NCI-H187 (cell line): ENCODE results near the gene HOXD13.

ENCODE experiments used
- DNase-seq, 2 experiments: peaks; one replicate each; lab custom pipeline; 2025; lab: John Stamatoyannopoulos, UW

HOXD13 gene

GRCh38 chr2:176095421-176095820, 2.9 kb downstream of the HOXD13 start:
- DNase-seq: no peak

DNA sequence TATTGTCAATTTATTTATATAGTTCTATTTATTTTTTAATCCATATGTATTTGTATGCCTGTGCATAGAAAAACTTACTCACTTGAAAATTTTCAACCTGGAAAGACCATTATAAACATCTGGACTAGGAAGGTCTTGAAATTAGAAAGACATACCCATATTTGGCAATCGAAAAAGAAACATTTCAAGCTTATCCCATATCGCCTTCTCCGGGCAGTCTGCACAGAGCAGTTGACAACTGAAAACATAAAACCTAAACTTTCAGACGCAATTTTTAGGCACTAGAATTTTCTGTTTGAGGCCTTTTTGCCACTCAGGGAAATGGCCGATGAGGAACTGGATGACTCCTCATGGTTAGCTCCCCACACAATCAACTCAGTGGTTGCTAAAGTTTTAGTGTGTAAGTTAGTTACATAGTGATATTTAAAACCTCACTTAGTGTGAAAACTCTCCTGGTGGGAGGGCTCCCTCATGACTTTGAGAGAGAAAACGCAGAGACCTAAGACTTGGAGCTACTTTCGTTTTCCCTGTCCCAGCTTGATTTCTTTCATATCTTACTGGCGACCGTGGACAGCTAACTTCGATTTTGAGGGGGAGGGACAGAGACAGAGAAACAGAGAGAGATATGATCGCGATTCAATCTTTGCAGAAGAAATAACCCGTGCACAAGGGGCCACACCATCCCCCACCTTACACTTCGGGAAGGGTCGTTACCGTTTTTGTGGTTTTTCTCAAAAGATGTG, 3.9 kb downstream of the HOXD13 start:
- no peak for DNase-seq

- DNase-seq: peak; percentile 52 to 53
Measured at GRCh38 chr2:176096986-176097819, 4.7 kb downstream of the HOXD13 start.

GRCh38 chr2:176097820-176098365, 5.4 kb downstream of the HOXD13 start:
- no peak for DNase-seq

GRCh38 chr2:176098366-176099158, 6.0 kb downstream of the HOXD13 start:
- DNase-seq: no peak

DNA sequence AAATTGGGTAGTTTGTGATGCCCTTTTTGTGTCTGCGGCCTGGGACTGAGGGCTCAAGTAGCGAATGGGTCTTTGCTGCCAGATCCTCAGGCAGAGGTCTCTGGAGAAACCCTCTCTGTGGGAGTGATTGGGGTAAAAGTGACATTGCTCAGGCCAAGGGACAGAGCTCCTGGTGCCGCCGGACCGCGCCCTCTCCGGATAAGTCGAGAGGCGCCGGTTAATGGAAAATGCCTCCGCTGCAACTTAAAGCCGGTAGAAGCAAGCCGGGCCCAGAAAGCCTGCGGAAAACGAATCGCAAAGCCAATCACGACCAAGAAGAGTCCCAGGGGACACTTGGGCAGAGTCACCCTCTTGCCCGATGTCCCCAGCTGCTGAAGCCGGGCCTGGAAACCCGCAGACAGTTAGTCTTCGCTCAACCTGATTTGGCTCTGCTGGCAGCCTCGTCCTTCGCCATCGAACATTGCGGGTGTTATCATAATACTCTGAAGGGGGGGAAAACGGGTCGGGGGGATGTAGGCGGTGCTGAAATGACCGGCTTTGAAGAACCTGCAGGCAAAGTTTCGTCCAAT, 6.7 kb downstream of the HOXD13 start:
- no peak for DNase-seq

DNA sequence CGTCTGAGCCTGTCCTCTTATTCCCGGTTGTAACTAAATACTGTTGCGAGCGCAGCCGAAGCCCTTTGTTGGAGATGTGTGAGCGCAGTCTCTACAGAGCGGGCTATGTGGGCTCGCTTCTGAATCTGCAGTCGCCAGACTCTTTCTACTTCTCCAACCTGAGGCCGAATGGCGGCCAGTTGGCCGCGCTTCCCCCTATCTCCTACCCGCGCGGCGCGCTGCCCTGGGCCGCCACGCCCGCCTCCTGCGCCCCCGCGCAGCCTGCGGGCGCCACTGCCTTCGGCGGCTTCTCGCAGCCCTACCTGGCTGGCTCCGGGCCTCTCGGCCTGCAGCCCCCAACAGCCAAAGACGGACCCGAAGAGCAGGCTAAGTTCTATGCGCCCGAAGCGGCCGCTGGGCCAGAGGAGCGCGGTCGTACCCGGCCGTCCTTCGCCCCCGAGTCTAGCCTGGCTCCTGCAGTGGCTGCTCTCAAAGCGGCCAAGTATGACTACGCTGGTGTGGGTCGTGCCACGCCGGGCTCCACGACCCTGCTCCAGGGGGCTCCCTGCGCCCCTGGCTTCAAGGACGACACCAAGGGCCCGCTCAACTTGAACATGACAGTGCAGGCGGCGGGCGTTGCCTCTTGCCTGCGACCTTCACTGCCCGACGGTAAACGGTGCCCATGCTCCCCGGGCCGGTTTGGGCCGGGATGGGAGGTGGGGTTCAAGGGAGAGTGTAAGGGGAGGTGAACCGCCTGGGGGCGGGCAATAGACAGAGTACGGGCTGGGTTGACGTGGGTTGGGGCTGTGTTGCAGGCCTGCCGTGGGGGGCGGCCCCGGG, 7.4 kb downstream of the HOXD13 start, which contains the start of gene HOXD12:
Gene HOXD12, plus strand, starts transcription at position 68 of the 819 bp plus-strand sequence. Its CDS starts 7 bp downstream, at position 75.
- no peak for DNase-seq

DNA sequence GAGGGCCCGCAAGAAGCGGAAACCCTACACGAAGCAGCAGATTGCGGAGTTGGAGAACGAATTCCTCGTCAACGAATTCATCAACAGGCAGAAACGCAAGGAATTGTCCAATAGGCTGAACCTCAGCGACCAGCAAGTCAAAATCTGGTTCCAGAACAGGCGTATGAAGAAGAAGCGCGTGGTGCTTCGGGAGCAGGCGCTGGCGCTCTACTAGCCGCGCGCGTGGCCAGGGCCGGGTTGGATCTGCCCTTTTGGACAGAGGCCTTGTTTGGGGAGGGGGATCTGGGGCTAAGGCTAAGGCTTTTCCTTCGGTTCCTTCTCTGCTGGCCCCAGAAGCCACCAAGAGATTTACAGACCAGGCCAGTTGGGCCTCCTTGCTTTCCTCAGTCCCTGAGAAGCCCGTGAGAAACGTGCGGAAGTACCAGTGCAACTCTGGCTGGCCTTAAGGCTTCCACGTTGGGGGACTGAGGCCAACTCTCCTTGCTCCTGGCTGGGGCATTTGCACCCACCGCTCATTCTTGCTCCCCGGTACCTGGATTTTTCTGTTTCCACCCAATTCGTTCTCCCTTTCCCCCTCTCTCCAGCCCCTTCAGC, 8.1 kb downstream of the HOXD13 start:
- no peak for DNase-seq

DNA sequence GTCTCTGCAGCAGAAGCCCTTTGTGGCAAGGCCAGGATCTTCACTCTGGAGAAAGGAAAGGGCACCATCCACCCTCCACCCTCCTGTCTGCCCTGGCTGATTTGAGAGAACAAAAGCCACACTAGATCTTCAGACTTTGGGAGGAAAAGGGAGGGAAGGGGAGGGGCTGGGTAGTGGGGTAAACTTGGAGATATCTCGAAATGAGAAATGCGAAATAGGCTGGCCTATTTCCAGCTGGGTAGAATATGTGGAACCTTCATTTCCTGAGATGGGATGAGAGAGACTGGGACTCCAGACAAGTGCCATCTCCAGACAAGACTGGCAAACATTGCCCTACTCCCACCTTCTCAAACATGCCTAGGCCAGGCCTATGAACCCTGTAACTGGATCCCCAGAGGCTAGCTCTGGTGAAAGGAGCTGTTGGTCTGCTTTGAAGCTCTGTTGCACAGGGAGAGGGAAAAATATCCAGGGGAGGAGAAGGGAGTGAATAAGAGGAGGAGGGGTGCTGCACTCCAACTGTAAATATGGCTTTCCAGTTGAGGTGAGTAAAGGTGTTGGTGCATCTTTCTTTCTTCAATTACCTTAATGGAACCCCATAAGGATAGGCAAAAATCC, 8.8 kb downstream of the HOXD13 start:
- DNase-seq: no peak

DNA sequence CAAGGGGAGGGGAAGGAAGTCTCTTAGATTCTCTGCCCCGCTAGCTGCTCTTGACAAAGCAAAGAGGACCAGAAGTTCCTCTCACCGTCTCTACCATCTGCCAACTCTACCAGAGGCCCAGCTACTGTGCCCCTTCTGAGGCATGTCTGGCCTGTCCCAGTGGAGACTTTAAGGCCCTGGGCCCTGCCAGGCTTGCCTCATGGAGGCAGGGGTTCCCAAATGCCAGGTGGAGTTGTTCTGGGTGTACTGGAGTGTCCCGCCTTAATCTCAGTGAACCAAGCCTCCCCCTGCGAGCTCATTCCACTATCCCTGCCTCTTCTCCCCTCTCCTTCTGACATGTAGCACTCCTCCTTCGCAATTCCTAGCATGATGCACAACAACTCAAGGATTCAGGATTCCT, 9.3 kb downstream of the HOXD13 start:
- DNase-seq: no peak

GRCh38 chr2:176102309-176102866, 9.9 kb downstream of the HOXD13 start:
- DNase-seq: no peak

- no peak for DNase-seq
Measured at GRCh38 chr2:176103194-176103593, 10.7 kb downstream of the HOXD13 start.

DNA sequence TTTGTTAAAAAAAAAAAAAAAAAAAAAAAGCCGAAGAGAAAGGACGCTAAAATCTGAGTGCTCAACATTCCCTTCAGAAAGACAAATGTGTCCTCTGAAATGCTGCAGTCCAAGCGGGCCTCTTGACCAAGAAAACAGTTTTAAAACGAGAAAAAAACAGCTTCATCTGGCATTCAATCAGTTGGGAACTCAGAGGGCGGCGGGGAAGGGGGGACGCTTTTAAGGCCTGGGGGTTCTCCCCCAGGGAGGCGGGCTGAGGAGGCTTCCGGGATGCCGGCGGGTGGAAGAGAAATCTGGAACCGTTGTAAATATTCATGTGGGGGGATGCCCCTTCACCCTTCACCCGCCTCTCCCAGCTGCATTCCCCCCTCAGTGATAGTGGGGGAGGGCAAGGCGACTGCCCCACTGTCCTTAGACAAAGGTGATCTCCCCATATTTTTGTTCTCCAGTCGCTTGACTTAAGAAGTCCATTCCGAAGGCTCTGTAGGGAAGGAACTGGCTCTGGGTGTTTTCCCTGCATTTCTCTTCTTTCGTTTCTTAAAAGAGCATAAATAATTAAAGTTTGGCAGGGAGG, 11.3 kb downstream of the HOXD13 start:
- DNase-seq: no peak

GRCh38 chr2:176104316-176105077, 12.0 kb downstream of the HOXD13 start:
- no peak for DNase-seq

DNA sequence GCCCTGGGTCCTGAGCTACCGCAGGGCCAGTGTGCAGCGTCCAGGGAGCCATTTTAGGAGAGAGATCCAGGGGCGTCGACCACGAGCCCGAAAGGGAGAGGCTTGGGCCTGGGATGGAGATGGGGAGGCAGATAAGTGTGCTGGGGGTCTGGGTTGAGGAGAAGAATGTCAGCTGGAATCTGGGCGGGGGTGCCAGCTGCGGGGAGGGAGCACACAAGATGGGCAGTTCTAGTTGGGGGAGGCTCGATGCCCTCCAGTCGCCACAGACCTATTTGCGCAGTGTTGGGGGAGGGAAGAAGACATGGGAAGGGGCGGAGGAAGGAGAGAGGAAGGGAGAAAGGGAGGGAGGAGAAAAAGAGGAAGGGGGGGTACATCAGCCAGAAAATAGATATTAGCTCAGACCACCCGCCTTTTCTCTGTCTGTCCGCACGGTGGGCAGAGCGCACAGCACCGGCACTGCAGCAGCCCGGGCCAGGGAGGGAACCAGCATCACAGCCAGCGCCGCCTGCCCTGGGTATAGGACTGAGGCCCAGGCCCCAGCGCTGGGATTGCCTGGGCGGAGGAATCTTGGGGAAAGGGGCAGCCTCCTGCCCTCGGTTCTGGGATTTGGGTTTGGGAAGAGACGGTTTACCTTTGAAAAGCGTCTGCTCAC, 12.7 kb downstream of the HOXD13 start:
- DNase-seq: no peak

DNA sequence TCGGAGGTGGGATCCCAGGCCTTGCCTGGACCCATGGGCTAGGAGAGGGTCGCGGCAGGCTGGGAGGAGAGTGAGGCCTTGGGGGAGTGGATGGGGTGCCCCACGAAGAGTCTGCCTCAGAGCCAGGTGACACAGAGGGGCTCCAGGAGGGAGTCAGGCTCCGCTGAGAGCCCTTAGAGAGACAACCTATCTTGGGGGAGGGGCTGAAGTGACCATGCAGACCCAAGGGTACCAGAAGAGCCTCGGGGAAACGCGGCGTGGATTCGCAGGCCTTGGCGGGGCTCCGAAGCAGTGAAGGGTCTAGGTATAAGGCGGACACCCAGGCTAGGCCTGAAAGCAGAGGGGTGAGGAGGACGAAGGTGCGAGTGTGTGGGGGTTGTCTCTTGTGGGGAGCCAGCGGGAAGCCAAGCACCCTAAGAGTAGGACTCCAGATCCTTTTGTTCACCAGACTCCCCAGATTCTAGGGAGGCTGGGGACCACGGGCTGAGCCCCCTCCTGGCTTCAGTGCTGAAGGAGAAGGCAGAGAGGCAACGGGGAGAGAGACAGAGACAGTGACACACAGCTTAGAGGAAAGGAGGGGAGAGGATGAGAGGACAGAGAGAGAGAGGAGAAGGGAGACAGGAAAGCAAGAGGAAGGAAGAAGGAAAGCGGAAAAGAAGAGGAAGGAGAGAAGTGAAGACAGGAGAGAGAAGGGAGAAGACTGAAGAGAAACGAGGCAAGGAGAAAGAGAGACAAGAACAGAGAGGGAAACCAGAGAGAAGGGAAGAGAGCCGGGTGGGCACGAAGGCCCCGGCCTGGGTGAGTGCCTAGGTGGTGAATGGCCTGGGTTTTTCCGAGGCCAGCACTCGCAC, 13.4 kb downstream of the HOXD13 start:
- no peak for DNase-seq
